Measurements from ENCODE around the gene RGS16. TPM values are rescaled to one million over a fixed set of nuclear protein-coding genes. Genes with fewer than 3 reads are reported as not detected.

Gene RGS16
- total RNA-seq, 1 experiment from 2014 or later = 0.23 TPM

DNA sequence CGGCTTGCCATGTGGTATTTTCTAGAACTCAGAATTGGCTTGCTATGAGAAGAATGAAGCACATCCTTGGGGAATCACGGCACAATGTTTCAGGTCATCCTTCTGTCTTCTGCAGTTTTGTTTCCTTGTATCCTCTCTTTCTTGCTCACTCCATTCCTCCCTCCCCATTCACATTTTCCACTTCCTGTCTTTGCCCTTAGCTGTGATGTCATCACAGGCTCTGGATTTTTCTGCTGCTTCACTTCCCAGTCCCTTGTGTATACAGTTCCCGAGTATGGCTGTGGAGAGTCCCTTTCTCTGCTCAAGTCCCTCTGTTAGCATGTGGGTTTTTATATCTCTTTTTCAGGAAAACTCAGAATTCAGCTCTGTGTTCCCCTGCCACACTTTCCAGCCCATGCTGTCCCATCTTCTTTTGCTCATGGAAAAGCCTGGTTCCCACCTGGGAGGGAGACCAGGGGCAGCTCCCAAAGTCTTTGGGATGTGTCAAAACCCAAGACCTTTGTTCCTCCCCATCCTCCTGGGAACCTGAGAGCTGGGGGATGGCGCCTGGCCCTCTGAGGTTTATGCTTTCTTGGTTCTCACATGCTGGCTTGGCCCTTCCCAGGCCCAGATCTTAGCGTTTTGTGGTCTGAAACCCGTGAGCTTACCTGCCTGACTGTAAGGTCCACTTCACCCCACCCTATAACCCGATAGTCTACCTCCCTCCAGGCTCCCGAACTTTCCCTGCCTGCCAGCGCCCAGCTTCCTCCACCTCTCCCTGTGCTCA lies 4.8 kb upstream of the RGS16 start:
- H3K4me3 ChIP-seq (ENCODE audit: low read depth in 2 of 2, low read length in 2 of 2) = no peak overlapping the region
- POLR2A ChIA-PET = no interaction called here
- DNase-seq (ENCODE audit: low read depth, low spot score) = no peak
- intact Hi-C loops (cut with micrococcal nuclease; ENCODE audit: unreplicated experiment) (no loop called here), in situ Hi-C loops (cut with HindIII; ENCODE audit: low pct_unique_long_range_greater_than_20kb, low sequenced_read_pairs) (no loop called here)
- BruUV-seq (replicated peaks) = no TSS peak
- CTCF ChIA-PET = no interaction called here
- no peak for ATAC-seq
- H3K36me3 ChIP-seq (ENCODE audit: control insufficient read depth, insufficient read depth, low read length) = no peaks in the 10 kb centered on the region; the same call in 1 of the 2 replicates
- peaks cover 12% of the 10 kb centered on the region for H3K27me3 ChIP-seq (ENCODE audit: control insufficient read depth, insufficient read depth, low read length)
- no peak for TF ChIP-seq POLR2AphosphoS5 (IDR thresholded peaks at IDR 0.05; ENCODE audit: low read depth, low read length)
- TF ChIP-seq TCF7L2 (IDR thresholded peaks at IDR 0.05; ENCODE audit: low read depth, low read length) = no peak
- TF ChIP-seq CTCF (IDR thresholded peaks at IDR 0.05) = no peak
- TF ChIP-seq REST (IDR thresholded peaks at IDR 0.05; ENCODE audit: insufficient read depth in 1 of 2, low read depth in 2 of 2, low read length in 1 of 2) = no peak
- TF ChIP-seq SIN3A (IDR thresholded peaks at IDR 0.05; ENCODE audit: borderline replicate concordance, insufficient read depth, low read depth, low read length) = no peak
- H3K27ac ChIP-seq (ENCODE audit: low read length) = no peak overlapping the region
- no peaks in the 10 kb centered on the region for H3K9me3 ChIP-seq (ENCODE audit: control insufficient read depth, insufficient read depth, low read depth, low read length)
- no peaks in the 10 kb centered on the region for H3K4me1 ChIP-seq (ENCODE audit: control insufficient read depth, insufficient read depth, low read length)

GRCh38 chr1:182608236-182608635 lies 4.0 kb upstream of the RGS16 start:
- H3K27ac ChIP-seq (ENCODE audit: low read length) = no peak overlapping the region

More at GRCh38 chr1:182608236-182608635, 4.0 kb upstream of the RGS16 start:
- POLR2A ChIA-PET = no interaction called here
- intact Hi-C loops (cut with micrococcal nuclease; ENCODE audit: unreplicated experiment) (no loop called here), in situ Hi-C loops (cut with HindIII; ENCODE audit: low pct_unique_long_range_greater_than_20kb, low sequenced_read_pairs) (no loop called here)
- Histone ChIP-seq H3K36me3 (ENCODE audit: control insufficient read depth, insufficient read depth, low read length) (no peaks in the 10 kb centered on the region; the same call in 1 of the 2 replicates), H3K4me3 (ENCODE audit: low read depth in 2 of 2, low read length in 2 of 2) (no peak overlapping the region), H3K9me3 (ENCODE audit: control insufficient read depth, insufficient read depth, low read depth, low read length) (no peaks in the 10 kb centered on the region), H3K27me3 (ENCODE audit: control insufficient read depth, insufficient read depth, low read length) (peaks cover 11% of the 10 kb centered on the region), H3K4me1 (ENCODE audit: control insufficient read depth, insufficient read depth, low read length) (no peaks in the 10 kb centered on the region)
- DNase-seq (ENCODE audit: low read depth, low spot score) (no peak), ATAC-seq (no peak)
- BruUV-seq (replicated peaks) = no TSS peak
- TF ChIP-seq REST (IDR thresholded peaks at IDR 0.05; ENCODE audit: insufficient read depth in 1 of 2, low read depth in 2 of 2, low read length in 1 of 2) (no peak), POLR2AphosphoS5 (IDR thresholded peaks at IDR 0.05; ENCODE audit: low read depth, low read length) (no peak), CTCF (IDR thresholded peaks at IDR 0.05) (no peak), TCF7L2 (IDR thresholded peaks at IDR 0.05; ENCODE audit: low read depth, low read length) (no peak), SIN3A (IDR thresholded peaks at IDR 0.05; ENCODE audit: borderline replicate concordance, insufficient read depth, low read depth, low read length) (no peak)
- CTCF ChIA-PET = no interaction called here
